Stimulated activated naive CD8-positive, alpha-beta T cell treated with anti-CD3 and anti-CD28 coated beads, Interleukin-15, Interleukin-2, amounts not matched to agents 100 ng/mL and 50 ng/mL, for 24 hours (primary cell): ENCODE measurements around the gene GNG8.

Experiments
- H3K27ac Mint-ChIP-seq: one replicate; pipeline ENCODE4 v1.8.0; 2021; ENCODE audit warnings: mild to moderate bottlenecking, mixed read lengths
- H3K27me3 Mint-ChIP-seq: one replicate; pipeline ENCODE4 v1.8.0; 2021; ENCODE audit warnings: mixed read lengths
- H3K36me3 Mint-ChIP-seq: one replicate; pipeline ENCODE4 v1.8.0; 2021; ENCODE audit warnings: low read depth, mixed read lengths
- H3K4me1 Mint-ChIP-seq: one replicate; pipeline ENCODE4 v1.8.0; 2021; ENCODE audit warnings: low read depth, mixed read lengths
- H3K4me3 Mint-ChIP-seq: one replicate; pipeline ENCODE4 v1.8.0; 2021; ENCODE audit warnings: mild to moderate bottlenecking, mixed read lengths
- H3K9me3 Mint-ChIP-seq: one replicate; pipeline ENCODE4 v1.8.0; 2021; ENCODE audit warnings: mixed read lengths

GNG8 gene

DNA sequence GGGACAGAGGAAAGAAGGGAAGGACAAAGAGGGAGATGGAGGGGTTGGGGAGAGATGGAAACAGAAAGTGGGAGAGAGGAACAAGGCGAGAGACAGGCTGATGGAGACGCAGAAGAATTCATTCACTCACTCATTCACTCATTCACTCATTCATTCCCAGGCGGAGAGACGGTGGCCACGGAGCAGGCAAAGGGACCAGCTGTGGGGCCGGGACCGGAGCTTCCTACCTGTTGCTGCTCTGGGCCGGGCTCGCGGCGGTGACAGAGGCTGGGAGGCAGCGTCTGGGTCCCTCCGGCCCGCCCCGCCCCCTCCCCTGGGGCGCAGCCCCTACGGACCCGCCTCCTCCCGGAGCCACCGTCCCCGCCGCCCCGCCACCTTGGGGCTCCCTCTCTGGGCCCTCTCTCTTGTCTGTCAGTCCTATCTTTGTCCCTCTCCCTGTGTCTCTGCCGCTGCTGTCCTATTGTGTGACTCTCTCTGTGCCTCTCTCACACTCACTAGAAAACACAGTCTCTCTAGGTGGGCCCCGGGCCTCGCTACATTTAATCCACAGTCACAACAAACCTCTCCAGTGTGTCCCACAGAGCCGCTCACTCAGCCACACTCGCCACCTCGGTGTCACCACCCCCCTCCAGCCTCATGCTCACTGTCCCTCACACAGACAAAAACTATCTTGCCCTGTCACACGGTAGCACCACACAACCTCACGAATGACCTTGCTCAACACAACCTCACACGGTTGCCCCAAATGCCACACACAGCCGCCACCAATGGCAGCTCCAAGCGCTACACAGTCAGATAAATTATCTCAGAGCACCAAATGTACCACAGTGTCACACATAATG lies at the start of gene GNG8:
GNG8 (minus strand) TSS at position 283 of the 842 bp plus-strand sequence. CDS start 1,520 bp downstream, outside the sequence.
- no peaks in the 10 kb centered on the region for H3K9me3 Mint-ChIP-seq
- peak within 1 kb of the TSS; percentile 69 for H3K27ac Mint-ChIP-seq
- H3K4me3 Mint-ChIP-seq, result peak within 1 kb of the TSS; percentile 77
- peaks cover 6% of the 10 kb centered on the region for H3K36me3 Mint-ChIP-seq
- H3K4me1 Mint-ChIP-seq, result peaks cover 24% of the 10 kb centered on the region
- peaks cover 3% of the 10 kb centered on the region for H3K27me3 Mint-ChIP-seq

DNA sequence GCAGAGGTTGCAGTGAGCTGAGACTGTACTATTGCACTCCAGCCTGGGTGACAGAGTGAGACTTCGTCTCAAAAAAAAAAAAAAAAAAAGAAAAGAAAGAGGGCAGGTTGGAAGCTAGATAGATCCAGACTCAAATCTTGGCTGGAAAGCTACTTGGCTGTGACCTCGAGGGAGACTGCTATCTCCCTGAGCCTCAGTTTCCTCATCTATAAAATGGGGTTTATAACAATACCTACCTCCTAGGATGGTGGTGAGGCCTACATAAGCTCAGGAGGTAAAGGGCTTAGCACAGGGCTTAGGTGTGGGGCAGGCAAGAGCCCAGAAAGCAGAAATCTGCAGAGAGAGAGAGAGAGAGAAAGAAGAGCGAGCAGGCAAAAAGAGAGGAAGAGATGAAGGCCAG lies 49.2 kb upstream of the GNG8 start:
- Mint-ChIP-seq H3K4me3 (no peak overlapping the region), H3K27ac (peak overlapping the region; percentile 58), H3K36me3 (peaks cover 55% of the 10 kb centered on the region), H3K27me3 (no peaks in the 10 kb centered on the region), H3K4me1 (no peaks in the 10 kb centered on the region), H3K9me3 (no peaks in the 10 kb centered on the region)

DNA sequence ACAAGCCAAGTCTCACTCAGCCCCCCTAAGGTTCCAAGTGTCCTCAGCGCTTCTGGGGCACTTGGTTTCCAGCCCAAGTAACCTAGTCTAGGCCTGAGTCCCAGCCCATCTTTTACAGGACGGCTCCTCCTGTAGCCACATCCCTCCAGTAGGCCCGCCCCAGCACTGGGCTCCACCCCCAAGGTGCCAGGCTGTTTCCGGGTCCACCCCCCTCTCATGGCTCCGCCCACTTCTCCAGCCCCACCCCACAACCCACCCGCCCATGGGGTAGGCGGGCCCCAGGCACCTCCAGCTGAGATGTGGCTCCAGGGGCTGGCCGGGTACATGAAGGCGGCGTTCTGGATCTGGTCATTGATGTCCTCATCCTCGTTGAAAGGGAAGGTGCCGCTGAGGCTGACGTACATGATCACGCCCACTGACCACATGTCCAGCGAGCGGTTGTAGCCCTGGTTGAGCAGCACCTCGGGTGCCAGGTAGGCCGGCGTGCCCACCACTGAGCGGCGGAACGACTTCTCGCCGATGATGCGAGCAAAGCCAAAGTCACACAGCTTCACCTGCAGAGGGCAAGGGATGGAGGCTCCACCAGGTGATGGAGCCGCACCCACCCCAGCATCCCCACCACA lies 42.2 kb upstream of the GNG8 start:
- no peak overlapping the region for H3K4me3 Mint-ChIP-seq
- no peaks in the 10 kb centered on the region for H3K27me3 Mint-ChIP-seq
- peak overlapping the region; percentile 58 for H3K27ac Mint-ChIP-seq
- H3K4me1 Mint-ChIP-seq, result peaks cover 5% of the 10 kb centered on the region
- peaks cover 66% of the 10 kb centered on the region for H3K36me3 Mint-ChIP-seq
- H3K9me3 Mint-ChIP-seq, result no peaks in the 10 kb centered on the region

DNA sequence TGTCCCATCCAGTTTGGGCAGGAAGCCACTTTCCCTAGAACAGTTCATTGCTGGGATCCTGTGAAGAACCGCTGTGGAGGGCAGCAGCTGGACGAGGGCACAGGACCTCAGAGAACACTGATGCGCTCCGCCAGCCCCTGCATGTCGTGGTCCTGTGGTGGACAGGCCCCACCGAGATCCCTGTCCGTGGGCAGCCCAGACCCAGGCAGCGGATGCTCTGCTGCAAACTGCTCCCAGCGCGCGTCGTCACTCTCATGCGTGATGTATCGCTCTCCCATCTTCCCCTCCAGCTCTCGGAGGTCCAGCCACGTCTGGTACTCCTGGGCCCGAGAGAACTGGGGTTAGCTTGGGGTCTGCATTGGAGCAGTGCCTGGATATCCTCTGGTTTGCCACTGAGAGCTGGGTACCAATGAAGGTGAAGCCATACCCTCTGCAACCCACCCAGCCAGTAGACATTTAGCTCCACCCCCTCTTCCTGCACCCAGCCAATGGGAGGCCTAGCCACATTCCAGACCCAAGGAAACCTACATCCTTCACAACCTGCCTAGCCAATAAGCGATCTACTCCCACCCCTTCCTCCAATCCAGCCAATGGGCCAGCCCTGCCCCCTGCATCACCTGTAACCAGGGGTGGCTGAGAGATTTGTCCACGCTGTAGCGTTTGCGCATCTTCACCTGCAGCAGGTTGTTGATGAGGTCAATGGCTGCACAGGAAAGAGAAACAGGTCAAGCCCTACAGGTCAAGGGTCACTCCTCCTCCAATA lies 38.6 kb upstream of the GNG8 start:
- H3K27ac Mint-ChIP-seq, result no peak overlapping the region

DNA sequence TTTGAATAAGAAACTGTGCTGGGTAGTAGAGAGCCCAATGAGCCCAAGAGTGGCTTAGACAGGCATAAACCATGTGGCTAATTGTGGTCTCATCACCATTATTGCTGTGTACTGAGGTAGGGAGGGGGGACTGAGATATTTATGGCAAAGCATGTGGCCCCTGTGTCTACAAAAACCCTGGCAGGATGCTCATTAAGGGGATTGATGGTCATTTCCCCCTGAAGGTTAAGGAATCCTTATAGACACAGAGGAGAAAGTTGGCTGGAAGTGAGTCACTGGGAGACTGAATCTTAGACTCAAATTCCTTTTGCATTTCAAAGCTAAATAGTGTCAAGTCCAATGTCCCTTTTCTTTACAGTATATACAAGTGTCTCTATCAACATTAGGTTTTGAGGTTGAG lies 34.8 kb upstream of the GNG8 start:
- Mint-ChIP-seq H3K27me3 (no peaks in the 10 kb centered on the region), H3K4me1 (no peaks in the 10 kb centered on the region), H3K36me3 (peaks cover 26% of the 10 kb centered on the region), H3K4me3 (no peak overlapping the region), H3K27ac (no peak overlapping the region), H3K9me3 (no peaks in the 10 kb centered on the region)

More for the DNA sequence above, 38.6 kb upstream of the GNG8 start:
- H3K4me3 Mint-ChIP-seq, result no peak overlapping the region
- peaks cover 5% of the 10 kb centered on the region for H3K4me1 Mint-ChIP-seq
- H3K36me3 Mint-ChIP-seq, result peaks cover 54% of the 10 kb centered on the region
- no peaks in the 10 kb centered on the region for H3K9me3 Mint-ChIP-seq
- H3K27me3 Mint-ChIP-seq, result no peaks in the 10 kb centered on the region

DNA sequence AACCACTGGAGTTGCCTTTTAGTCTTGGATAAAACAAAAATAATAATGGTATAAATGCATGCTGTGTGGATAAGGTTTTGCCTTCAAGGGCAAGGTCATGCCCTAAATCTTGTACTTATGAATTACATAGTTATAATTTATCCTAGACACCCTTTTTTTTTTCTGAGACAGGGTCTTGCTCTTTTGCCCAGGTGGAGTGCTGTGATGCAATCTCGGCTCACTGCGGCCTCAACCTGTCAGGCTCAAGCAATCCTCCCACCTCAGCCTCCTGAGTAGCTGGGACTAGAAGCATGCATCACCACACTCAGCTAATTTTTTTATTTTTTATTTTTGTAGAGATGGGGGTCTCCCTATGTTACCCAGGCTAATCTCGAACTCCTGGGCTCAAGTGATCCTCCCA lies 32.7 kb upstream of the GNG8 start:
- peaks cover 8% of the 10 kb centered on the region for H3K36me3 Mint-ChIP-seq
- no peak overlapping the region for H3K4me3 Mint-ChIP-seq
- H3K9me3 Mint-ChIP-seq, result no peaks in the 10 kb centered on the region
- no peaks in the 10 kb centered on the region for H3K4me1 Mint-ChIP-seq
- no peaks in the 10 kb centered on the region for H3K27me3 Mint-ChIP-seq
- no peak overlapping the region for H3K27ac Mint-ChIP-seq

DNA sequence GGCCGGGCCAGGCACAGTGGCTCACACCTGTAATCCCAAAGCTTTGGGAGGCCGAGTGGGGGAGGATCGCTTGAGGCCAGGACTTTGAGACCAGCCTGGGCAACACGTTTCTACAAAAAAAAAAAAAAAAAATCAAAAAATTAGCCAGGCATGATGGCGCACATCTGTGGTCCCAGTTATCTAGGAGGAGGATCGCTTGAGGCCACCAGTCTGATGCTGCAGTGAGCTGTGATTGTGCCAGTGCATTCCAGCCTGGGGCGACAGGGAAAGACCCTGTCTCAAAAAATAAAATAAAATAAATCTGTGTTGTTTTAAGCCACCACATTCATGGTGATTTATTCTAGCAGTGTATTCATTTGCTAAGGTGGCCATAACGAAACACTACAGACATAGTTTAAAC lies 29.1 kb upstream of the GNG8 start:
- H3K4me3 Mint-ChIP-seq, result no peak overlapping the region
- H3K9me3 Mint-ChIP-seq, result no peaks in the 10 kb centered on the region
- H3K36me3 Mint-ChIP-seq, result no peaks in the 10 kb centered on the region

DNA sequence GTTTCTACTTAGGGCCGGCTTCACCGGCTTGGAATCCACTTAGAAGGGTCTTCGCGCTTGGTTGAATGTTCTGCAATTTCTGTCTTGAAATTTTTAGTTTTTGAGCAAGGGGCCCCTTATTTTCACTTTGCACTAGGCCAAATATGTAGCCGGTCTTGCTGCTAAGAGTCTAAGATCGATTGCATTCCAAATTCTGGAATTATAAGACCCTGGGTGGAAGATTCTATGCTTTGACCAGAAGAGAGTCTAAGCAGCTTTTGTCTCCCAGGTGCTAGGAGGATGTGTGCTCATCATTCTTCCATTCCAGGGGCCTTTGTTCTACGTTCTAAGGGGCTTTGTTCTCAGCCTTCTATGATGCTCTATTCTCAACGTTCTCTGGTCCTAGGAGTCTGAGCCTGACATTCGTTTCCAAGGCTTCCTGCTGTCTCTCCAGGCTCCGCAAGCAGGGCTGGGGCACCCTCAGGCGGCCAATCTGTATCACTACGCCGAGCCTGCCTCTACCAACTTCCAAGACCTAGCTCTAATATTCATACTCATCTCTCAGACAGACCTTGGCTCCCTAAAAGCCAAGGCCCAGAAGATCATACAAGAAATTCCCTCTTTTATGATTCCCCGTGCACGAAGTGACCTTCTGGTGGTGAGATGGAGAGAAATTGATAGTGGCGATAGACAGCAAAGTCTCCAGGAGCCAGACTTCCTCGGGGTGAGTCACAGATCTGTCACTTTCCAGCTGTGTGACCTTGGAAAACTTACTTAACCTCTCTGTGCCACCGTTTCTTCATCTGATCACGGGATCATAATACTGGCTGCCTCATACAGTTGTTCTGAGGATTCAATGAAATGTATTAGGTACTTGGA lies 26.0 kb upstream of the GNG8 start:
- no peaks in the 10 kb centered on the region for H3K9me3 Mint-ChIP-seq
- peaks cover 13% of the 10 kb centered on the region for H3K27me3 Mint-ChIP-seq
- no peaks in the 10 kb centered on the region for H3K36me3 Mint-ChIP-seq
- H3K27ac Mint-ChIP-seq, result peak overlapping the region; percentile 83
- peak overlapping the region; percentile 80 for H3K4me3 Mint-ChIP-seq
- H3K4me1 Mint-ChIP-seq, result peaks cover 24% of the 10 kb centered on the region

More for the DNA sequence above, 29.1 kb upstream of the GNG8 start:
- peaks cover 18% of the 10 kb centered on the region for H3K4me1 Mint-ChIP-seq
- no peak overlapping the region for H3K27ac Mint-ChIP-seq
- H3K27me3 Mint-ChIP-seq, result no peaks in the 10 kb centered on the region

DNA sequence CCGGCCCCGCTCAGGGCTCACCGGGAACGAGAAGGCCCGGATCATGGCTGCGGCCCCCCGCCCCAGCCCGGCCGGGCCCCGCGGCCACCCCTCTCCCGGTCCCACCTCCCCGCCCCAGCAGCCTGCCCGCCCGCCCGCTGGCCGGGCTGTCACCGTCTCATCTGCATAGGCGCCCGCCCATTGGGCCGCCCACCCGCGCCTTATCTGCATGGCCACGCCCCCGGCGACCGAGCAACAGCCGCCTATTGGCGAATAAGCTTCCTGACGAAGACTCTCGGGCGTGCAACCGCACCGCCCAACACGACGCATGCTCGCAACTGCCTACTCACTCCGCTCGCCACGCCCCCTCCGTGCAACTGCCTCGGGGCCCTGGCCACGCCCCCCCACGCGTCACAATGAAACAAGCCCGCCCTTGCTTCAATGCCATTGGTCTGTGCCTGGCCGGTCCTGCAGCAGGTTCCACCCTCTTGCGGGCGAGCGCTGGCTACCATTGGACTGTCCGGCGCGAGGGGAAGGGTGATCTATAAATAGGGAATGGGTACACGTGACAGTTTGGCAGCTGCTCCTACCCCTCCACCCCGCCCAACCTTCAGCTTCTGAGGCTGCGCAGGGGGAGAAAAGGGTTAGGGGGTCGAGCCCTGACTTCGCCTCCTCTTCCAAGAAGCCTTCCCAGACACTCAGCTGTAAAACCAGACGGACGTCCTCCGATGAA lies 25.2 kb upstream of the GNG8 start, which contains the start of gene DACT3:
DACT3 (minus strand) TSS at position 163 of the 712 bp plus-strand sequence; CDS start at position 45, 118 bp downstream.
- peak within 1 kb of the TSS; percentile 83 for H3K27ac Mint-ChIP-seq
- no peaks in the 10 kb centered on the region for H3K9me3 Mint-ChIP-seq
- peaks cover 30% of the 10 kb centered on the region for H3K4me1 Mint-ChIP-seq
- peak within 1 kb of the TSS; percentile 80 for H3K4me3 Mint-ChIP-seq
- H3K36me3 Mint-ChIP-seq, result no peaks in the 10 kb centered on the region
- peaks cover 16% of the 10 kb centered on the region for H3K27me3 Mint-ChIP-seq

DNA sequence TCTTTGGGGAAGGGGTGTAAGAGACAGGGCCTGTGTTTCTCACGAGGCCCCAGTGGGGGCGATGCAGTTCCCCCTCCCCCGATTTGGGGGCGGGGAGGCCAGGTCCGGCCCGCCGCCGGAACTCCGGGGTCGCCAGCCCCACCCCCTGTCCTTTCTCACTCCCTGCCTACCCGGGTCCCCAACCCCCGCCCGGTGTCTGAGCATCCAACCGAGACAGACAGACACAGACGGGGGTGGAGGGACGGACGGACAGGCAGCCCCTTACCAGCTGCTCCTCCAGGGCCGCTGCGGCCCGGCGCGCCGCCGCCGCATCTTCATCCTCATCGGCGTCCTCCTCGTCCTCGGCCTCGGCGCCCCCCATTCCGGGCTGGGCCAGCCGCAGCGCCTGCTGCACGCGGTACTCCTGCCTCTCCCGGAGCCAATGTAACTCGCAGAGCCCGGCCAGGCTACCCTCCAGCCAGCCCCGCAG lies 24.6 kb upstream of the GNG8 start:
- Mint-ChIP-seq H3K36me3 (no peaks in the 10 kb centered on the region), H3K9me3 (no peaks in the 10 kb centered on the region), H3K4me1 (peaks cover 30% of the 10 kb centered on the region), H3K27me3 (peaks cover 16% of the 10 kb centered on the region), H3K4me3 (peak overlapping the region; percentile 80), H3K27ac (no peak overlapping the region)

DNA sequence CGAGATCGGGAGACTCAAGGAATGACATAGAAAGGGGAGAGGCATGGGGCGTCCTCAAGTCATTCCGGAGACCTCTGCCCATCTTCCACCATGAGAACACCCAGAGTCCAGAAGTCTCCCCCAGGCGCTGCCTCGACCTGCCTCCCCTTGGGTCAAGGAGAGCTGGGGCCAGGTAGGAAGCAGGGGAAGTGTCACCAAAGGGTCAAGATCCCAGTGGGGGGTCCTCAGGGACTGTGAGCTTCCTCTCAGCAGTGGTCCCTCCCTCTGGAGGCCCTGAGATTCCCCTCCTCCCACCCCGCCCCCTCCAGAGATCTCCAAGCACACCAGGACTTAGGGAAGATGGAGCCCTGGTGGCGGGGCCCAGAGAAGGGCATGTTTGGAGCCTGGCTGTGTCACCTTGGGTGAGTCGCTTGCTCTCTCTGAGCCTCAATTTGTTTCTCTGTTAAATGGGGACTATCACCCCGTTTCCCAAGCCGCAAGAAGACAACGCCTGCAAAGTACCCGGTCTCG lies 24.1 kb upstream of the GNG8 start:
- Mint-ChIP-seq H3K27me3 (peaks cover 21% of the 10 kb centered on the region), H3K4me1 (peaks cover 30% of the 10 kb centered on the region), H3K4me3 (peak overlapping the region; percentile 77), H3K36me3 (no peaks in the 10 kb centered on the region), H3K27ac (peak overlapping the region; percentile 5), H3K9me3 (no peaks in the 10 kb centered on the region)

DNA sequence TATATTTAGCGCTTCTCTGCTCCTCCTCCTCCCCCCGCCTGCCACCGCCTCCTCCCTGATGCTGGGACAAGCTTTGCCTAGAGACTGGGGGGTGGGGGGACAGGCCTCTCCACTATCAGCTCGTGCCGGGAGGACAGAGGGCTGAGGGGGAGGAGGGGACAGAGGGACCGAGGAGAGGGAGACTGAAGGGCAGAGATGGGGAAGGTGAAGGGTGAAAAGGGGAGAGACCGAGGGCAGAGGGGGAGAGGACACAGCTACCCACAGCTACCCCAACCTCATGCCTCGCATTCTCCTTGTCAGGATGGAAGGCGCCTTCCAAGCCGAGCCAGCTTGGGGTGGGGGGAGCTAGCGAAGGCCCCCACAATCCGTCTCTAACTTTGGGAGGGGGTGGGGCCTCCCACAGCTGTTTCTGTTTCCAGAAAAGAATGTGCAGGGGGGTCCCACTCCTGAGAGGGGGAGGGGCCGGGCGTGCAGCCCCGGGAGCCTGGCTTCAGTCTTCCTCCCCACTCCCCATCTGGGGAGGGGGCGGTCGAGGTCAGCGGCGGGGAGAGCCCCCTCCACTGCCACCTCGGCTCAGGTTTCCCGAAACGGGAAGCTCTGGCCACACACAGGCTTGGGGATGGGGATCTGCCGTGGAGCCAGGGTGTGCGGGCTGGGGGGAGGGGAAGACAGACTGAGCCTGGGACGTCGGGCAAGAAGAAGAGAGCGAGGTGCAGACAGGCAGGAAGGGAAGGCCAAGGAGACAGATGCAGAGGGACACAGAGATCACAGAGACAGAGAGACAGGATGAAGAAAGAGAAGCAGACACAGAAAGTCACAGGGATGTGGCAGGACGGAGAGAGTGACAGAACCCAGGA lies 23.4 kb upstream of the GNG8 start:
- peak overlapping the region; percentile 77 for H3K4me3 Mint-ChIP-seq
- H3K27ac Mint-ChIP-seq, result peak overlapping the region; percentile 5
- no peaks in the 10 kb centered on the region for H3K36me3 Mint-ChIP-seq
- H3K27me3 Mint-ChIP-seq, result peaks cover 28% of the 10 kb centered on the region
- peaks cover 30% of the 10 kb centered on the region for H3K4me1 Mint-ChIP-seq
- no peaks in the 10 kb centered on the region for H3K9me3 Mint-ChIP-seq

DNA sequence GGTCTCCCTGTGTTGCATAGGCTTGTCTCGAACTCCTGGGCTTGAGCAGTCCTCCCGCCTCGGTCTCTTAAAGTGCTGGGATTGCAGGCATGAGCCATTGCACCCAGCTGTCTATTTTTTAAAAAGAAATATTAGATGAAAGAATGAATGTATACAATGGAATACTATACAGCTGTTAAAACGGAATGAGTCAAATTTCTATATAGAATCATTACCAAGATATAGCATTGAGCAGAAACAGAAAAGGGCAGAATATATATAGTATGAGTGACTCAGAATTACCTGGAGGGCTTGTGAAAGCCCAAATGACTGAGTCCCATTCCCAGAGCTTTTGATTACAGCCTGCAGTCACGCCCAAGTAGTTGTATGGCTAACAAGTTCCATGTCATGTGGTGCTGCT lies 20.5 kb upstream of the GNG8 start:
- H3K36me3 Mint-ChIP-seq, result no peaks in the 10 kb centered on the region
- peak overlapping the region; percentile 58 for H3K27ac Mint-ChIP-seq
- peaks cover 18% of the 10 kb centered on the region for H3K4me1 Mint-ChIP-seq
- H3K9me3 Mint-ChIP-seq, result no peaks in the 10 kb centered on the region
- no peak overlapping the region for H3K4me3 Mint-ChIP-seq
- H3K27me3 Mint-ChIP-seq, result peaks cover 38% of the 10 kb centered on the region
